ENCODE measurements around the gene ARRB1. TPM values are rescaled to one million over a fixed set of nuclear protein-coding genes. Genes with fewer than 3 reads are reported as not detected.
"Not testable (repeated sequence)": the region's sequence is repeated elsewhere in the genome, so short reads cannot be mapped to it uniquely, and the experiment has no call there.

Gene ARRB1
- total RNA-seq, 1 donor from 2014 or later = 24.6 TPM

DNA sequence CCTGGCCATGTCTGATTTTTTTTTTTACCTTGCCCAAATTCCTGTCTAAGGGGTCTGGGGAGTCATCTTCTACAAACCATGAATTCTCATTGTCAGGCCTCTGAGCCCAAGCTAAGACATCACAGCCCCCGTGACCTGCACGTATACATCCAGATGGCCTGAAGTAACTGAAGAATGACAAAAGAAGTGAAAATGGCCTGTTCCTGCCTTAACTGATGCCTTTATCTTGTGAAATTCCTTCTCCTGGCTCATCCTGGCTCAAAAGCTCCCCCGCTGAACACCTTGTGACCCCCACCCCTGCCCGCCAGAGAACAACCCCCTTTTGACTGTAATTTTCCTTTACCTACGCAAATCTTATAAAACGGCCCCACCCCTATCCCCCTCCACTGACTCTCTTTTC lies 20.2 kb downstream of the ARRB1 start:
- ATAC-seq (ENCODE audit: poor library complexity); intact Hi-C loops (cut with DNase I); DNase-seq: not testable (repeated sequence)

- intact Hi-C loops (cut with DNase I); ATAC-seq (ENCODE audit: poor library complexity); DNase-seq: not testable (repeated sequence)
Observed at GRCh38 chr11:75330886-75331285, 20.6 kb downstream of the ARRB1 start.

- intact Hi-C loops (cut with DNase I) = no loop called here
- ATAC-seq (ENCODE audit: poor library complexity) (no peak), DNase-seq (no peak)
Observed at GRCh38 chr11:75330291-75330690, 21.2 kb downstream of the ARRB1 start.

DNA sequence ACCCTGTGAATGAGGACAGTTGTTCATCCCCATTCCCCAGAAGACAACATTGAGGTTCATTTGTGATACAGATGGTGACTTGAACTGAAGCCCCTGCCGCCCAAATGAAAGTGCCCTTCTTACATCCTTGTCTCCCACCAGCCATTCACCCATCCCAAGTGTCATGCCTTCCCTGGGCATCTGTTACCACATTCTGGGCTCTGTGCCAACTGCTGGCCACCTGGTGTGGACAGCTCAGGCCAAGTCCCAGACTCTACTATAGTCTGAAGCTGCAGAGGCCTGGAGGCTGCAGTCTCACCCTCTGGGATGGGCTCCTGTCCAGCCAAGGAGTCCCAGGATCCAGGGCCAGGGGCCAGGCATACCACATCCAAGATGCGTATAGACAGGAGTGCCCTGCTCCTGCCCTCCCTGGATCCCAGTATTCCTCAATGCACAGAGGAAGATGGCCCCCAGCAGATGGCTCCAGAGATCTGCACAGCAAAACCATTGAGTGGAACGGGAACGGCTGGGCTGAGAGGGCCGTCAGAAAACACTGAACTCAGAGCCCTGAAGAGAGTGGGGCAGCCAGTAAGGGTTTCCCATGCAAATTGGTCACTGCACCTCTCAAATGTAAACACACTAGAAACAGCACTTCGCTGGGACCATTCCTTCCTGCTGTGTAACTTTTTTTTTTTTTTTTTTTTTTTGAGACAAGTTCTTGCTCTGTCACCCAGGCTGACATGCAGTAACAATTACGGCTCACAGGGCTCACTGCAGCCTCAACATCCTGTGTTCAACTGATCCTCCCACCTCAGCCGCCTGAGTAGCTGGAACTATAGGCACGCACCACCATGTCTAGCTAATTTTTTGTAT lies 22.8 kb downstream of the ARRB1 start:
- ATAC-seq (ENCODE audit: poor library complexity) = peak; percentile 86
- intact Hi-C loops (cut with DNase I) = loop anchor here (2.0 kb wide), 1 partner anchor 56 kb away; no protein-coding TSS in a partner anchor
- DNase-seq = peak; percentile 76

GRCh38 chr11:75326439-75326810 lies 25.0 kb downstream of the ARRB1 start:
- DNase-seq = no peak

GRCh38 chr11:75325713-75326438 lies 25.6 kb downstream of the ARRB1 start:
- DNase-seq (peak; percentile 83), ATAC-seq (ENCODE audit: poor library complexity) (peak; percentile 78)
- intact Hi-C loops (cut with DNase I) = no loop called here

More at GRCh38 chr11:75326439-75326810, 25.0 kb downstream of the ARRB1 start:
- intact Hi-C loops (cut with DNase I) = no loop called here
- no peak for ATAC-seq (ENCODE audit: poor library complexity)

DNA sequence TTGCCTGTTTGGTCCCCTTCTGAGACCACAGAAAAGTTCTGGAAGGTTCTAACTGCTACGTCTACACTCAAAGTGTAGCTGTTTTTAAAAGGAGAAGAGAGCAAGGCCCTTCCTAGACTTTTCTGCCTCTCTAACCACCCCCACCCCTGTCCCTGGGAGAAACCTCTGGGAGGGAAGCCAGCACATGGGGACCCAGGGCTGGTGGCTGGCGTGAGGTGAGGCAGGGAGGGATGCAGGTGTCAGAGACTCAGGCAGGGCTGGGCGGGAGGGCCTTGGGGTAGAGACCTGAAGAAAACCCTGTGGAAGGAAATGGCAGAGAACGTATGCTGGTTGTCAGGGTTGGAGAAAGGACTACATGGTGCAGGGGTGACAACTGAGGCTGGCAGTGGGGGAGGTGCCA lies 26.7 kb downstream of the ARRB1 start:
- ATAC-seq (ENCODE audit: poor library complexity) (no peak), DNase-seq (no peak)
- intact Hi-C loops (cut with DNase I) = no loop called here

- ATAC-seq (ENCODE audit: poor library complexity) (no peak), DNase-seq (no peak)
- intact Hi-C loops (cut with DNase I) = no loop called here
Observed at GRCh38 chr11:75324189-75324588, 27.3 kb downstream of the ARRB1 start.

DNA sequence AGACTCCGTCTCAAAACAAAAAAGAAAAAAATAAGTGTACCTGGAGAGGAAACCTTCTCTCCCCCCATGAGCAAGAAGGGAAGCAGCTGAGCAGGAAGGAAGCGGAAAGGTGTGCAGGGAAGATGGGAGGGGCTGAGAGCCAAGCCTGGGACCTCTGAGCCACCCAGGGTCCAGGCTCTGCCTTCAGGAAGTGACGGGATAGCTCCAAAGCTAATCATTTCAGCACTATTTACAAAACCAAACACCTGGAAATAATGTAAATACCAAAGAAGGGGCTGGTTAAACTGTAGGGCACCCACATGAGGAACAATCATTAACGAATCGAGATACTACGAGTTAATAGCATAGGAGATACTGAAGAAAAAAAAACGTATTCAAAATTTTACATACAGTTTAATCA lies 27.9 kb downstream of the ARRB1 start:
- ATAC-seq (ENCODE audit: poor library complexity) (no peak), DNase-seq (no peak)
- intact Hi-C loops (cut with DNase I) = no loop called here

DNA sequence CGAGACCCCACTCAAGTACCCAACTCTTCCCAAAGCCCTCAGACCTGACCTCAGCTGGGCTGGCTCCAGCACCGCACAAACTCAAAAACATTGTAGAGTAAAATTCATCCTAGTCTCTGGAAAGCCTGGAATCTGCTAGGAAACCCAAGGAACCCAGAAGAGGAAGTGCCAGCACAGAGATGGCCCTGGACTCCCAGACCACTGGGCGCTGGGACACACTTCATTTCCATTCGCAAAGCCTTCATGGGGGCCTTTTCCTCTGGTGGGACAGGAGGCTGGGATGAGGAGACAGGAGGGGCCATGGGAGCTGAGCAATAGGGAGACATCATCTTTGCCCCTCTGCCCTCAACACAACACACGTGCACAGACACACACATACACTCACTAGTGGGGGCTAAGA lies 30.8 kb downstream of the ARRB1 start:
- intact Hi-C loops (cut with DNase I) = no loop called here
- peak; percentile 20 for DNase-seq
- ATAC-seq (ENCODE audit: poor library complexity) = no peak

GRCh38 chr11:75320046-75320618 lies 31.3 kb downstream of the ARRB1 start:
- DNase-seq (peak; percentile 42), ATAC-seq (ENCODE audit: poor library complexity) (no peak)
- intact Hi-C loops (cut with DNase I) = no loop called here

DNA sequence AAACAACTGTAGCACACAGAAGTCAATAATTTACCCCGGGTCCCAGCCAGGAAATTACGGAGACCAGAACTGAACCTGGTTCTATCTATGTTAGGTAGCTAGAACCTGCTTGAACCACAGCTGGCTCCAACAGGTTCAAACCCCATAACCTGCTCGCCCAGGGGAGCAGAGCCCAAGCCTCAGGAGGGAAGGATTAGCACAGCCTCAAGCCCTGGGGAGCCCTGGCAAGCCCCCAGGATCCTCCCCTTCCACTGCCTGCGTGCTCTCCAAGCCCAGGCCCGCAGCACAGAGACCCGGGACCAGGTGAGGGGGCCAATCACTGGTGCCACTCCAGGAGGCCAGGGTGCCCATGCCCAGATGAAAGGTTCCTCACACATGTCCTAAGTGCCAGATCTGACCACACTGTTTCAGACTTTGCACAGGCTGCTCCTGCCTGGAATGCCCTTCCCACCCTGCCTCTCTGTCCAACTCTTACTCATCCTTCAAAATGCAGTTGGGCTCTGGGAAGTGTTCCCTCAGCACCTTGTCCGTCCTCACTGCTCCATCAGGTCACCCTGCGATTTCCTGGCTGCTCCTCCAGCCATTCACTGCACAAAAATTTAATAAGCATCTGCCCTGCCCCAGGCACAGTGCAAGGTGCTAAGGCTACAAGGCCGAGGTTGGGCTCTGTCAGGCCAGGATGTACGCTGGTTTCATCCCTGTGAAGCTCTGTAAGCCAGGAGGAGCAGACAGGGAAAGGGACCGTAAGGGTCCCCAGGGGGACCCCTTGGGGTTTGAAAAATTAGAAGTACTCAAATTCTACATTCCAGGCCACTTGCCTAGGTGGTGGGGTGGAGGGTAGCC lies 32.2 kb downstream of the ARRB1 start:
- intact Hi-C loops (cut with DNase I) = no loop called here
- ATAC-seq (ENCODE audit: poor library complexity) = no peak
- peak; percentile 37 for DNase-seq

GRCh38 chr11:75317446-75318122 lies 33.9 kb downstream of the ARRB1 start:
- no peak for ATAC-seq (ENCODE audit: poor library complexity)
- DNase-seq = peak; percentile 37
- intact Hi-C loops (cut with DNase I) = no loop called here

- DNase-seq (peak; percentile 8), ATAC-seq (ENCODE audit: poor library complexity) (no peak)
- intact Hi-C loops (cut with DNase I) = no loop called here
Observed at GRCh38 chr11:75315439-75315805, 36.0 kb downstream of the ARRB1 start.

DNA sequence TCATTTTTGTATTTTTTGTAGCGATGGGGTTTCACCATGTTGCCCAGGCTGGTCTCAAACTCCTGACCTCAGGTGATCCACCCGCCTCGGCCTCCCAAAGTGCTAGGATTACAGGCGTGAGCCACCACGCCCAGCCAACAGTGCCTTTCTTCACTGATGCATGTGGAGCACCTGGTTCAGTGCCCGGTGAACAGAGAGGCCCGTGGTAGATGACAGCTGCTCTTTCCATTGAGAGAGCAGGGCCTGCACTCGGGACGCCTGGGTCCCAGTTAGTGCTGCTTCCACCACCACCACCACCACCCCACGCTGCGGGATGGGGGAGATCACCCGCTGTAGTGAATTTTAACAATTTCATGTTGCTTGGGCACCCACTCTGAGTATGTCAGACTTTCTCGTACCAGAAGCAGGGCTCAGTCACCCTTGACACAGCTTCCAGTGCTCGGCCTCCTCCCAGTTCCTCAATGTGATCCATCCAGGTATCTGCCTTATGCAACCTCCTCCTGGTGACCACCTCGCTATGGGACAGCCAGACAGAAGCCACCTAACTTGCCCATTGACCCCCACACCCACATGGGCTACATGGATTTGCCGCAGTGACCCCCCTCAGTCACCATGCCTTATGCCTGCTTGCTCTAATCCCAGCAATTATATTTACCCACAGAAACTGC lies 36.6 kb downstream of the ARRB1 start:
- ATAC-seq (ENCODE audit: poor library complexity) (no peak), DNase-seq (peak; percentile 36)
- intact Hi-C loops (cut with DNase I) = no loop called here

GRCh38 chr11:75313513-75314272 lies 37.8 kb downstream of the ARRB1 start:
- ATAC-seq (ENCODE audit: poor library complexity) = peak; percentile 60
- intact Hi-C loops (cut with DNase I) = no loop called here
- peak; percentile 75 for DNase-seq

GRCh38 chr11:75312346-75312745 lies 39.1 kb downstream of the ARRB1 start:
- DNase-seq (no peak), ATAC-seq (ENCODE audit: poor library complexity) (no peak)
- intact Hi-C loops (cut with DNase I) = no loop called here
